ENCODE data around the gene RBBP5.

GRCh38 chr1:205059660-205060059 is 62.1 kb downstream of the RBBP5 start:
- TF ChIP-seq CTCF (conservative IDR thresholded peaks at IDR 0.05 in 1 of 2, IDR thresholded peaks at IDR 0.05 in 1 of 2; ENCODE audit: extremely low read depth in 1 of 2, insufficient read depth in 1 of 2, low read depth in 1 of 2, low read length in 2 of 2) (no peak), EZH2 (IDR thresholded peaks at IDR 0.05; ENCODE audit: borderline replicate concordance, low read length) (no peak)

All from mammary epithelial cell (primary cell).